ENCODE measurements around the gene GRB2. TPM values are rescaled to one million over a fixed set of nuclear protein-coding genes. Genes with fewer than 3 reads are reported as not detected.

GRB2 gene
- total and polyA plus RNA-seq, 2 of the 8 experiments (the other 6 are each of a cell fraction or from before 2014, with no cell fraction given), result 44.2 to 101 TPM

- H4K20me1 ChIP-seq (replicated peaks in 1 of 2; ENCODE audit: control insufficient read depth in 1 of 2, insufficient read depth in 2 of 2, low read length in 2 of 2), result peaks cover 2 to 5% of the 10 kb centered on the region in 2 experiments
- H3K4me1 ChIP-seq (replicated peaks in 1 of 4; ENCODE audit: control insufficient read depth in 3 of 4, insufficient read depth in 4 of 4, low read length in 3 of 4), result peaks cover 4 to 9% (median 7%) of the 10 kb centered on the region in 4 experiments; a peak in 5 of 7 replicates
- no peak overlapping the region for H3K14ac ChIP-seq (ENCODE audit: insufficient read length)
- TF ChIP-seq POLR2A (IDR thresholded peaks at IDR 0.05; ENCODE audit: control extremely low read depth in 1 of 2, low read depth in 2 of 2, low read length in 2 of 2) (no peak), JUND (IDR thresholded peaks at IDR 0.05; ENCODE audit: low read length) (no peak), FOSL1 (IDR thresholded peaks at IDR 0.05; ENCODE audit: insufficient read depth, low read depth, low read length) (no peak), MAFK (IDR thresholded peaks at IDR 0.05; ENCODE audit: low read depth, low read length) (no peak)
- H3K27me3 ChIP-seq (replicated peaks in 1 of 4; ENCODE audit: control insufficient read depth in 3 of 4, extremely low read depth in 1 of 4, insufficient read depth in 3 of 4, low read length in 3 of 4), result no peaks in the 10 kb centered on the region
- peak overlapping the region in 1 of 2 experiments; percentile 2; a peak in 1 of 4 replicates for H3K4me2 ChIP-seq (ENCODE audit: insufficient read depth in 1 of 2, low read depth in 2 of 2, low read length in 2 of 2)
- no peak overlapping the region for H4K8ac ChIP-seq (ENCODE audit: extremely low read depth, insufficient read depth, low read length)
- peak overlapping the region; percentile 29 for H4K91ac ChIP-seq (replicated peaks; ENCODE audit: insufficient read length, low read length)
- no peak overlapping the region for H3K27ac ChIP-seq (ENCODE audit: low read depth, low read length)
- H2BK120ac ChIP-seq (replicated peaks; ENCODE audit: low read depth, low read length), result no peak overlapping the region
- H3K79me1 ChIP-seq (ENCODE audit: low read depth, low read length), result peaks cover 6% of the 10 kb centered on the region; the same call in 1 of the 2 replicates
- DNase-seq (ENCODE audit: low read depth in 1 of 2, low spot score in 2 of 2) (no peak), FAIRE-seq (no peak)
- H2AK5ac ChIP-seq (ENCODE audit: low read depth, low read length), result no peak overlapping the region
- H3K79me2 ChIP-seq (ENCODE audit: control insufficient read depth in 1 of 2, insufficient read depth in 2 of 2, low read length in 2 of 2), result peaks cover 0 to 3% of the 10 kb centered on the region in 2 experiments; a peak in 1 of 4 replicates
- peak overlapping the region; percentile 66; the same call in 1 of the 2 replicates for H2BK5ac ChIP-seq (ENCODE audit: low read depth, low read length)
- H3K36me3 ChIP-seq (ENCODE audit: control insufficient read depth in 2 of 4, insufficient read depth in 4 of 4, low read length in 3 of 4), result peaks cover 3 to 15% (median 9%) of the 10 kb centered on the region in 4 experiments; a peak in 5 of 8 replicates
- H4K5ac ChIP-seq (ENCODE audit: insufficient read length, low read depth, low read length), result no peak overlapping the region
- WGBS, 2 experiments (ENCODE audit: extremely low coverage in 1 of 2, insufficient coverage in 1 of 2, insufficient read length in 1 of 2, insufficient replicate concordance in 2 of 2, low coverage in 1 of 2, low lambda C conversion rate in 2 of 2, missing lambda C conversion rate in 1 of 2), result 93% methylated on average over 7 of the region's 7 CpGs; no CpG with 5 or more reads in 1 of the 2 experiments
- ChIA-PET POLR2A (ENCODE audit: partially characterized antibody) (interaction anchor here (0.9 to 2.2 kb wide), 6 partner anchors 10 to 68 kb away, joined by 3 to 15 read pairs (median 6); no protein-coding TSS in a partner anchor), CTCF (ENCODE audit: partially characterized antibody) (interaction anchor here (0.7 to 9.6 kb wide), 15 partner anchors 9 to 87 kb away, joined by 3 to 97 read pairs (median 5); partner anchors contain the start of genes GRB2, MRPS7 and SLC25A19)
- H3K18ac ChIP-seq (ENCODE audit: extremely low read depth, low read length), result no peak overlapping the region; the same call in 1 of the 2 replicates
- no peaks in the 10 kb centered on the region for H3K9me3 ChIP-seq (ENCODE audit: insufficient read depth in 2 of 2, low read depth in 1 of 2, low read length in 1 of 2)
- no peaks in the 10 kb centered on the region for H3K23me2 ChIP-seq (ENCODE audit: low read depth, low read length)
- no peak overlapping the region for H3K56ac ChIP-seq (replicated peaks; ENCODE audit: insufficient read length, low read depth, low read length)
- no peak overlapping the region for H3K23ac ChIP-seq (ENCODE audit: insufficient read length)
- 0 out of 2 replicates have a peak overlapping the region, but pooled peaks have one; percentile 72 for H2BK15ac ChIP-seq (ENCODE audit: low read length)
- H3K9ac ChIP-seq (replicated peaks in 1 of 4; ENCODE audit: extremely low read depth in 1 of 4, low read depth in 3 of 4, low read length in 3 of 4), result no peak overlapping the region; a peak in 1 of 7 replicates
- no peak overlapping the region for H2AFZ ChIP-seq (ENCODE audit: low read length)
- H3K4me3 ChIP-seq (ENCODE audit: extremely low read depth in 1 of 4, insufficient read depth in 2 of 4, low read depth in 3 of 4, low read length in 4 of 4), result no peak overlapping the region
- no peak overlapping the region for H2BK12ac ChIP-seq (ENCODE audit: low read depth, low read length)
- no peak overlapping the region for H2BK20ac ChIP-seq (ENCODE audit: low read length)
- H3K4ac ChIP-seq (replicated peaks; ENCODE audit: insufficient read length, low read depth, low read length), result no peak overlapping the region
Measured at GRCh38 chr17:75325827-75326225, 79.7 kb downstream of the GRB2 start.

All from H1 (cell line).